Activated effector memory CD4-positive, alpha-beta T cell treated with Interleukin-2 at 50 U/mL for 16 hours (primary cell): ENCODE results near the gene UBAC2.

Experiments
- DNase-seq: peaks from one replicate; pipeline ENCODE4 v3.0.0-alpha.2; 2020

UBAC2 gene

DNA sequence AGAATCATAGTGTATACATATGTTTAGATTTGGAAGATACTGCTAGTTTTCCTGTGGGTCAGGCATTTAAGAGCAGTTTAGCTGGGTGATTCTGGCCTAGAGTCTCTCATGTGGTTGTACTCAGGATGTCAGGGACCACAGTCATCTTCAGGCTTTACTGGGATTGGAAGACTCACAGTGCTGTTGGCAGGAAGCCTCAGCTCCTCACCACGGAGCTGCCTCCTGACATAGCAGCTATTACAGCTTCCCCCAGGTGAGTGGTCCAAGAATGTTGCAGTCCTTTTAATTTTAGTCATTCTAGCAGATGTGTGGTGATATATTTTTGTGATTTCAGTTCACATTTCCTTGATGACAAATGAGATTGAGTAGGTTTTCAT lies 74.4 kb downstream of the UBAC2 start:
- DNase-seq = no peak

DNA sequence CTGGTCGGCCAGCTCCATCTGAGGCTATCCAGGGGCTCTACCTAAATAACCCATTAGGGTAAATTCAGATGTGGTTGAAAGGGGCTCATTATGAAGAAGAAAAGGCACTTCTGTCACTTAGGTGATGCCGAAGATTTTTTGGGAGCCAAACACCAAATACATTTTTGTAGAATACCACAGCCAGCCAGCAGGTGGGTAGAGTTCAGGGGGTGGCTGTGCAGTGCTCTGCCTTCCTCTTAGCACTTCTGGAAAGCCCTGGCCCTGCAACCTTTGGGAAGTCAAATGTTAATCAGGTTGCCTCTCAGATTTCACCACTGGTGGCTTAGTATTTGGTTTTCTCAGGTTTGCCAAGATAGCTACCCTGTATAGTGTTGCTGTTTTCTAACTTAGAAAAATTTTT lies 76.1 kb downstream of the UBAC2 start:
- no peak for DNase-seq

DNA sequence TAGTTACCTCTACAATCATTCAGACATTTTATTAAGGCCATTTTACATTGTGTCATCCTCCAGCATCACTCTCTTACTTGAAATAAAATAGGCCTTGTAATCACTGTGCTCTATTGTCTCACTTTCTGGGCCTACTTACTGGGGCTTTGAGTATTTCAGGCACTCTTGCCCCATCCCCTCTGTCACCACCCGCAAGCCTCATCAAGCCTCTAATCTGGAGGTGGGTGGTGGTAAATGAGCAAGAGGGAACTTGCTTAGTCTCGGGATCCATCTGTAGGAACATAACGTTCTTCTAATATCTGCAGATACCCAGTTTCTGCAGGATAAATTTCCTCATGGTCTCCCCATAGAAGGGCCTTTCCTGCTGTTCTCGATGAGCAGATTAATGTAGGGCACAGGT lies 77.0 kb downstream of the UBAC2 start:
- no peak for DNase-seq

DNA sequence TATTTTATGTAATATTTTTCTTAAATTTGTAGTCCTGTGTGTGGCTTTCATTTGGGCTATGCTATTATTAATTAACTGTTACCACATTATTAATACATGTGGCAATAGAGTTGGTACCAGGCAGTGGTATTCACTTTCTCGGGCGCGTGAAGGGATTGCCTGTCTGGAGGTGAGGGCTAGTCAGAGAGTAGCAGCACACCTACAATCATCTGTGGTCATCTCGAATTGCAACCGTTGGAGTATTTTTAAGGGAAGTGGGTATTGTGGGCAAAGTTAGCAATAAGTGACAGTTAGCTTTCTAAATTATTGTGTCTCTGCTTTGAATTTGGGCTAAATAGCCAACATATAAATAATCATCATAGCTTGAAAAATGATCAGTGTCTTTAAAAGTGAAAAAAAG lies 77.5 kb downstream of the UBAC2 start:
- no peak for DNase-seq

DNA sequence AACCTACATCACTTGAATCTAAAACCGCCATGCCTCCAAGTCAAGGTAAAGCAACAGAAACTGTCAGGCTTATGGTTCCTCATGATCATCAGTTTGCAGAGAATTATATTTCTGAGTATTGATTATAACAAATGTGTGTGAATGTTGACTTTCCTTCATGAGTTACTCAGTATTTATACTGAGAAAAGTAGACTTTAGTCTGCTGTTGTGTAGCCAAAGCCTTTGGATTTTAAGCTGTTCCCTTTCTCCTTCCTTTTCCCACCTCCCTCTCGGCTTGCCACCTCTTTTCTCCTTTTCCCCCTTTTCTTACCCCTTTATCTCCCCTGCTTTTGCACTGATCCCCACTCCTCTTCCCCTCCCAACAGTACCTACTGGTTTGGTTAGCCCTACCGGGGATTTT lies 78.2 kb downstream of the UBAC2 start:
- no peak for DNase-seq

DNA sequence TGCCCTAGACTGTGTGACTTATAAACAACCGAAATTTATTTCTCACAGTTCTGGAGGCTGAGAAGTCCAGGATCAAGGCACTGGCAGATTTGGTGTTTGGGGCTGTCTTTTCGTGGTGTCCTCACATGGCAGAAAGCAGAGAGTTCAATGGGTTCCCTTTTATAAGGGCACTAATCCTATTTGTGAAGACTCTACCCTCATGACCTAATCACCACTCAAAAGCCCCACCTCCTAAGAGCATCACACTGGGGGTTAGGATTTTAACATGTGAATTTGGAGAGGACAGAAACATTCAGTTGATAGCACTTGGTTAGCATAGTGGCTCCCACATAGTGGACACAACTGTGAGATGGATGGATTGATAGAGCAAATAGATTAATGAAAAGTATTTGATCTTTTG lies 79.0 kb downstream of the UBAC2 start:
- no peak for DNase-seq

DNA sequence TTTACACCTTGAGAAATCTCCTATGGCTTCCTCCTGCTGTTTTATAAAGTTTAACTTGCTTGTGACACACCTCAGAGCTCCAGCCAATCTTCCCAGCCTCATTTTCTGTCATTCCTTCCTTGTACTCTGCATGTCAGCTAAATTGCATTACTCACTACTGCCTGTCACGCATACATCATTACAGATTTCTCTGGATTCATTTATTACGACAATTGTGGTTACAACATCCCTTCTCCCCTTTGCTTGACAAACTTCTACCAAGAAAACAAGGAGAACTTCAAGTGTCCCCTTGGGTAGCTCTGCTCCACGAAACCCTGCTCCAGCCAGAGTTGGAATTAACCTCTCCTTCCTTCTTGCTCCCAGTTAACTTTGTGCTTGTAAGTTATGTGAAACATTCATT lies 79.5 kb downstream of the UBAC2 start:
- no peak for DNase-seq

DNA sequence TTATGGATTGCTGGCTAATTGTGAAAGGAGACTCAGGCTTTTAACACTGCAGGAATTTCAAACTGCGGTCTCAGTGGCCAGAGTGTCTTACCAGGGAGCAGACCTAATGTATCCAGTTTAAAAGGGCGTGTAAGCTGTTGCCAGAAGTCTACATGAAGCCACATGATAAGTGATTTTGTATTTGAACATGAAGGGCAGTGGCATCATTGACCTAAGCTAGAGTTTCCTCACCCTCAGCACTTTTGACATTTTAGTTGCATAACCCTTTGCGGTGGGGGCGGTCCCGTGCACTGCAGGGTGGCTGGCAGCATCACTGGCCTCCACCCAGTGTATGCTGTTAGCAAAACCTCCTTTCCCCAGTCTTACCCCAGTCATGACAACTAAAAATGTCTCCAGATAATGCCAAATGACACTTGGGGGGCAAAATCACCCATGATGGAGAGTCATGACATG lies 81.2 kb downstream of the UBAC2 start:
- peak; percentile 46 for DNase-seq

DNA sequence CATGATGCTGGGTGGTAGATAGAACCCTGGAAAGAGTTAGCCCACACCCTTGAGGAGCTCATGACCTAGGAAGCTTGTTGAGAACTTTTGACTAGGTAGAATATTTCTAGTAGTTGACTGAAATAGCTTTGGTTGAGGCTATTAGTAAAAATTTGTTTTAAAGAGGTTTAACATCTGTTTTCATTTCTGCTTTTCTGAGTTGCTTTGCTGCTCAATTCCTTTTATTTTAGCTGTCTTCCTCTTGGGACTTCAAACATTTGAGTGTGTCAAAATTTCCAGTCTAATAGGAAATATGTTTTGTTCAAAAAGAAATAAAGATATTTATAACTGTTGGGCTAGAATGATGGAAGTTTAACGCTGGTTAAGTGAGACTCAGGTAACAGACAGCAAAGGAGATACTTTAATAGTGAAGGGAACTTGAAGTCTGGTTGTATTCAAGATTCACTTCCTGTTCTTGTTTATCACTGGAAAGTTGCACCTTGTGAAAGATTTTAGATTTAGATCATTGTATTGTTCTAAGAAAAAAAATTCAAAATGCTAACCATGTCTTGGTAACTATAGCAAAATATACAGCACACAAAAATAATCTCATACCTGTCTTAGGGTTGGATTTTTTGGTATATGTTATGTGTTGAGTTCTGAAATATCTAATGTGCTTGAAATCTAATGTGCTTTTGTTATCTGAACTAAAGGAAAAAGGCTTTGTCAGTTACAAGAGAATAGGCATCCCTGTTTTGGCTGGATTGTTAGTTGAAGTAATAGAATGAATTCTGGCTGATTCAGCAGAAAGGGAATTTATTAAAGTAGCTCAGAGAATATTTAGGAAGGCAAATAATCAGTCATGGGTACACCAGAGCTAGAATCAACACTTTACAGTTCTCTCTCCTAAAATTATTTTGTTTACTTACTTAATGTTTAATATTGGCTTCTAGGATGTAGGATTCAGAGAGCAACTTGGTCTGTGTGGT lies 81.9 kb downstream of the UBAC2 start:
- no peak for DNase-seq

DNA sequence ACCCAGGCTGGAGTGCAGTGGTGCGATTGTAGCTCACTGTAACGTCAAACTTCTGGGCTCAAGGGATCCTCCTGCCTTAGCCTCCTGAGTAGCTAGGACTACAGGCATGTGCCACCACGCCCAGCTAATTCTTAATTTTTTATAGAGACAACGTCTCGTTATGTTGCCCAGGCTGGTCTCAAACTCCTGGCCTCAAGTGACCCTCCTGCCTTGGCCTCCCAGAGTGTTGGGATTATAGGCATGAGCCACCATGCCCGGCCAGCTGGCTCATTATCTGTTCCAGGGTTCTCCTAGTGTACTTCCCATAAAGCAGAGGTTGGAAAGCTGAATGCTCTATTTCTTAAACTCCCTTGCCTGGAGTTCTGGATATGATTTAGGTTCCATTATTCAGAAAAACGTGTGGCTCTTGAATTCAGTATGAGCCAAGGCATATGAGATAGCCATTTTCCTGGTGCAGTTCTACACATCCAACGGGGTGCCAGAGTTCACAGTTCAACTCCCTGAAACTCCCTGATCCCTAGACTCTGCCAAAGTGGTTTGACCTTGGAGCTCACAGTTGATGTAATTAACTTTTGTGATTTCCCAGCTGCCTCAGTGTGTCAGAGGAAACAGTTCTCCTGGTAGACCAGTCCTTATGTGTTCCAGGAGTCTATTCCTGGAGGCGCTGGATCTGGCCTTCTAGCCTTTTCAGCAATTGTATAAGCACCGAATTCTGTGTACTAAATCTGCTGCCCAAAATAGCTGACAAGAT lies 85.0 kb downstream of the UBAC2 start:
- DNase-seq = no peak

DNA sequence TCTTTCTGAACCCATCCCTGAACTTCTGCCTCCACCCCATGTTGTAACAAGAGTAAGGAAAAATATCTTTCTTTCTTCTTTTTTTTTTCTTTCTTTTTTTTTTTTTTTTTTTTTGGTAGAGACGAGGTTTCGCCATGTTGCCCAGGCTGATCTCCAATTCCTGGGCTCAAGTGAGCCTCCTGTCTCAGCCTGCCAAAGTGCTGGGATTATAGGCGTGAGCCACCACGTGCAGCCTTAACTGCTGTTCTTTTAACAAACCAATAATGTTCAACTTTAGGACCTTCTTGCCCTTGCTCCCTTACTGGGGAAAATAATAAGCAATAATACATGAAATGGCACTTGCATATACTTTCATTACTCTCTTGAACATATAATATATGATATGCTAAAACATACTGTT lies 86.9 kb downstream of the UBAC2 start:
- no peak for DNase-seq

DNA sequence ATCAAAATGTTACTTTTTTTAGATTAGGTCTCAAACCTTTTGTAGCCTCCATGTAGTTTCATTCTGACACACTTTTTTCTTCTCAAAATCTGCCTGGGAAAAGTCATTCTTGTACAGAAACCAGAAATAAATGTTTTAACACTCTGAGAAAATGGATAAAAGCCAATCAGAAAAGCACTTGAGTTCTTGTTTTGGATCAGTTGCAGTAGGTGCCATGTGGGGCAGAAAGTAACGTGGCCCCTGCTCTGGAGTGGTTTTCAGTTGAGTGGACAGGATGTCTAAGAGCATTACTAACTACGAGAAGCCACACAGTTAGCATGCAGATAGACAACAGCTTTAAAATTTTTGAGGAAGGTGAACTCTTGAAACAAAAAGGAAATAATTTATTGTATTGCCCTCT lies 87.4 kb downstream of the UBAC2 start:
- DNase-seq = no peak

DNA sequence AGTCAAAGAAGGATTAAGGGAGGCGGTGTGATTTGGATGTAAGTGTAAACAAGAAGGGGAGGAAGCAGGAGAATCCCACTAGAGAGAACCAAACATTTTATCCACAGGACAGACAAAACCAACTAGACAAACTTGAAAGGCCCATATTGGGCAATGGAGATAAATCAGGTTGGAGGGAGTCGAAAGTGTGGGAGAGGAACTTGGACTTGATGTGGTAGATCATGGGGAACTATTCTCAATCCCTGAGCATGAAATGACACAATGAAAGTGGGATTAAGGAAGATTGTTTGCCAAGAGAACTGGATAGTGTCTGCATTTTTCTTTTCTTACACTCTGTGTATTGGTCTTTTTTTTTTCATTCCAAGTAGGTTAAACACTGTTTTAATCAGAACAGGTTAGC lies 88.6 kb downstream of the UBAC2 start:
- no peak for DNase-seq

DNA sequence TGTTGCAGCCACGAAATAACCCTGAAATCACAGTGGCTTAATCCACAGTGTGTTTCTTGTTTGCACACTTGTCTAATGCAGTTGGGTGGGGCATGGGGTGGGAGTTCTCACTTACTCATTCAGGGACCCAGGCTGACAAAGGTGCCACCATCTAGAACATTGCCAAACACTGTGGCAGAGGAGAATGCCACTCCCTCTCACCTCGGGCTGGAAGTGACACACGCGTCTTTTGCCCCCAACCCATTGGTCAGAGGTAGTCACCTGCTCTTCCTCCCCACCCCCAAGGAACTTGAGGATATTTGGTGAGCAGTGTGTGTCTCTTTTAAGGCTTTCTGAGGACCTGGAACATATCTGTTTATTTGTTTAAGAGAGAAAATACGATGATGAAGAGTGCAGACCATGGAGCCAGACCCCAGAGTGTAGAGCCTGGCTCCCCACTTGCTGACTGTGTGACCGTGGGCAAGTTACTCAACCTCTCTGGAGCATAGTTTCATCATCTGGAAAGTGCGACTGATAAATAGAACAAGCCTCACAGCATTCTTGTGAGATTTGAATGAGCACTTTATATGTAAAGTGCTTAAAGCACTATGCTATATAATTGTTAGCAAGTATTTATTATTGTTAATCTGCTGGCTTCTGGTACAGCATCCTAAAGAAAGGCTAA lies 89.2 kb downstream of the UBAC2 start:
- peak; percentile 35 for DNase-seq

DNA sequence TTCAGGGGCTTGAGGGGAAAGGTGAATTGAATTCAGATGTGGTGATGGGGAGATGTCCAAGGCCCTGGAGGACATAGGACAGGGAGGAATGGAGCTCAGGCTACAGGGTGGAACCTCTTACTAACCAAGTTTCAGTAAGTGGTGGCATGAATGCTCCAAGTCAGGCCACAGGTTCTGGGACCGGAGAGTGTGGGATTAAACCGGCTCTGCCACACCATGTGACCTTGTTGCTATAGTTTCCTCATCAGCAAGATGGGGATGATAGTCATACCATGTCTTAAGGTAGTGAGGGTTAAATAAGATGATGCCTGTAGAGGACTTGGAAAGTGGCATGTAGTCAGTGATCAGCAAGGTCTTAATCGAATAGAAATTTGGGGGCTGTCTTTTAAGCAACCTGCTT lies 90.2 kb downstream of the UBAC2 start:
- DNase-seq = no peak

DNA sequence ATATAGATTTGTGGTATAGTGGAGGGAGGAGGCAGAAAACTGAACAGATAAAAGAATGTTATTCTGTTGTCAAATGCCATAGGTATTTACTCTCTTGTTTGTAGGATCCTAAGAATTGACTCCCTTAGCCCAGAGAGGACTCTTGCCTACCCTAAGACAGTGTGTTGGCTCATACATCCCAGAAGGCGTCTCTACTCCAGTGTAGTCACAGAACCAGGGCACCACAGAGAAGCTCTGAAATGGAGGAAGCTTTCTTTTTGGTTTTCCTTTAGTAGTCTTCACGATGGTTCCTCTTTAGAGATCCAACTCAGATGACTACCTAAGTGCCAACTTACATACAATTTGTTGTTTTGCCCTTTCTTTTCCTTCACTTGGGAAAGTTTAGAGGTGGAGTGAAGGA lies 92.5 kb downstream of the UBAC2 start:
- no peak for DNase-seq

DNA sequence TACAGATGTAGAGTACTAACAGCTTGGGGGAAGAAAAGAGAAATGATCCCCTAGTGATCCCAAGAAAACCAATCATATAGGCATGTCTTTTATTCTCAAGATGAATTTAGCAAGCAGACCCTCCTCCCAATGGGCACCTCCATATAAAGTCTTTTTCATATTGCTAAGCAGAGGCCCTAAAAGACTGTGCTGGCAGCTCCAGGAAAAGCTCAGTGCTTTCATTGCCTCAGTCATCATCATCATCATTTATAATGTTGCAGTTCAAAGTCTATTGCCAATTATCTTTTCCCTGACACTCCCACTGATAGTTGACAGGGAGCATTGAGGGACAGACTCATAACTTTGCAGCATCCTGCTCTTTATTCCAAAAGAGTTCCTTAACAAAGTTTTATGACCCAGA lies 93.5 kb downstream of the UBAC2 start:
- no peak for DNase-seq

DNA sequence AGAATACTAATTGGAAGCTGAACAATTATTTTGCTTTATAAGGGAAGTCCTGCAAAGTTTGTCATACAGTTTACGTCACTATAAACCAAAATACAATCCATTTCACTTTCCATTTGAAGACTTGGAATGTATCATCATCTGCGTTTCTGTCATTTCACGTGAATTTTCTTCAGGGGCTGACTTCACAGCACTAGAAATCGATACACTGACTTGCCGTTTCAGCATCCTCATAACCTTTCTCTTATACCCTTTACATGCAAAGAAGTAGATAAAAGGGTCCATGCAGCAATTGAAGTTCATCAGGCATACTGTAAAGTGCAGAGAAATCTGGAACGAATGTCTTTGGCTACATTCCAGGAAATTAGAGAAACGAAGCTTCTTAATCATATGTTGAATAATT lies 94.3 kb downstream of the UBAC2 start:
- DNase-seq = no peak

DNA sequence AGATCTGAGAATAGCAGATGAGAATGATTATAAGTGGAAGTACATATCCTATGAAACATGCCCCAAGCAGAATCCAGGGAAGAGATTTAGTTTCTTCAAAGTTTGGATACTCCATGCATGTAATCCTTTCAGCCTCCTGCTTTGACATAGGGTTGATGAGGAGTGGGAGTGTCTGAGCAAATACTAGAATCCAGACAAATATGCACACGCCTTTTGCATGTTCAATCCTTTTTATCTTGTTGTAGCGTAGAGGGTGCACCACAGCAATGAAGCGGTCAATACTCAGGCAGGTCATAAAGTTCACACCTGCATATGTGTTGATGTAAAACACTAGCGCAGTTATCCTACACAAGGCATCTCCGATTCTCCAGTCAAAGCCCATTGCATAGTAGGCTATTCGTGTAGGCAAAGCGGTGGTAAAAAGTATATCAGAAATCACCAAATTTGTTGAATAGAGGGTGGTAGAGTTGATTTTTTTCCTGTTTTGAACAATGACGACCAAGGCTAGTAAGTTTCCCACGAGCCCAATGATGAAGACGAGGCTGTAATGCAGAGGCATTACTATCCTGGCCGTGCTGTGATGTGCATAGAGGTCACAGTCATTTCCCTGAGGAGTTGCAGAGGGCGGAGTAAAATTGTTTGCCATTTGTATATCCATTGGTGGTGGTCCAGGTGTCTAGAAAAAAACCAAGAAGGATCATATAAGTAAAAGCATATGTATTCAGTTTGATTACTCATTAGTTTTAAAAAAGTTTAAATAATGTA lies 95.0 kb downstream of the UBAC2 start:
- no peak for DNase-seq

DNA sequence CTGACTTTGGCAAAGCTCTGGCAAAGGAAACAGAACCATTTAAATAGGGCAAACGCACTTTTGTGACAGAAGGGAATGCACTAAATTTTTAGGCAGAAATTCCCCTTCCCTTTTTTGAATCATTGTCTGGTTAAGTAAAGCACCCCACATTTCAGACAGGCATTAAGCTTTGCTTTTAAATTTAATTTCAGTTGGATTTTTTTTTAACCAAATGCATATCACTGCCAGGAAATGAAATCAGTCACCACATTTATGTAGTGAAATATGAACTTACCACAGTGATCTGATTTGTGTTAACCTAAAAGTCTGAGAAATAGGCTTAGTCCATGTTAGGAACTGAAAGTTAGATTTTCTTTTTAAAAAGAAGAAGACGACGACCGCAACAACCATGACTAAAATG lies 95.7 kb downstream of the UBAC2 start:
- no peak for DNase-seq

DNA sequence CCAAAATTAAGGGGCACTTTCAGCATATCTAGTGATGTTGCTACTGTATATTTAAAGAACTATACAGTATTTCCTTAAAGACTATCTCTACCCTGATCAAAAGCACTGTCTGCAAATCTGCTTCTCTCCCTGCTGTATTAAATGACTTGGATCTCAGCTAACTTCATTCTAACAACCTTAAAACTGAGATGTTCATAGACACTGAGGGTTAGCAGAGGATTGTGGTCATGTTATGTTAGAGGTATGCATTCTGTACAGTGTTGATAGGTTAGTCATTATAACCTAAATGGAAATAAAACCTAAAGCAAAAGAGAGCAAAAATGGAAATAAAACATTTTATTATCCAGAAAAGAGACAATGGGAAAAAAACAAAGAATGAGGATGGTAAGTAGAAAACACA lies 96.7 kb downstream of the UBAC2 start:
- DNase-seq = no peak

DNA sequence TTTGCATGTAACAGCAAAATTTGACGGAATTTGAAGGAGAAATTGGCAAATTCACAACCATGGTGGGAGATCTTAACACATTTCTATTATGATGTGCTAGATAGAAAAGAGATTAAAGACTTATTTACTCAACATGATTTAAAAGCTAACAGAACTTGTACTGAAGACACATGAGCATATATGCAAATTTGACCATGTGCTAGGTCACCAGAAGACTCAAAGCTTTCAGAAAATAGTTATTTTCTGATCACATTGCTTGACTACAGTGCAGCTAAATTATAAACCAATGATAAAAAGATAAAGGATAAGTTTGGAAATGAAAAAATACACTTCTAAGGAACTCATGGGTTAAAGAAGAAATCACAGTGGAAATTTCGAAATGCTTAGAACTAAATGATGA lies 97.4 kb downstream of the UBAC2 start:
- DNase-seq = no peak
